HepG2 (cell line): Measurements from ENCODE around the gene GPR62. TPM values are rescaled to one million over a fixed set of nuclear protein-coding genes. Genes with fewer than 3 reads are reported as not detected.

Experiments used
- ATAC-seq: fragments of 200-7000 bp; cut with Tn5 transposase; 3 replicates; pipeline ENCODE4 v1.9.1; 2020; ENCODE audit warnings: mild to moderate bottlenecking, moderate library complexity
- BruUV-seq: library from RNA; stranded (reverse); fragments of 400-500 nt; replicated peaks from 2 replicates; lab custom pipeline; 2021; lab: Mats Ljungman, UMichigan
- CTCF ChIA-PET: fragments of 300-600 bp; formaldehyde crosslinking; extraction: SDS; loops from one replicate; lab custom pipeline; 2021; ENCODE audit warnings: low total read pairs, inconsistent platforms, low intra/inter-chr PET ratio; lab: Yijun Ruan, JAX
- POLR2A ChIA-PET: fragments of 350-600 bp; sonication (Branson Sonifier 250); formaldehyde crosslinking; loops from one replicate; lab custom pipeline; 2020; ENCODE audit warnings: antibody characterized with exemption, inconsistent platforms; lab: Yijun Ruan, JAX
- DNase-seq: peaks from one replicate; pipeline ENCODE4 v3.0.0-alpha.2; 2015; ENCODE audit warnings: low spot score
- FAIRE-seq: peaks from 3 replicates; lab custom pipeline; 2011; peaks lifted over from hg19 to GRCh38; lab: Jason Lieb, UNC
- H2AFZ ChIP-seq: one replicate; pipeline ENCODE4 v1.6.1; 2011; ENCODE audit warnings: low read length, inconsistent platforms
- H3K27ac ChIP-seq: fragments of 300-600 bp; 3 replicates; pipeline ENCODE4 v1.8.0; 2011; ENCODE audit warnings: mixed run types, mild to moderate bottlenecking, mixed read lengths, low read length, inconsistent platforms; ENCODE audit not compliant: insufficient read depth; ENCODE audit errors: extremely low read length
- H3K27me3 ChIP-seq, 2 experiments: fragments of 200-600 bp in 1 of 2; 2 replicates in 1 of 2; 3 replicates in 1 of 2; pipeline versions ENCODE4 v1.6.0 to v1.8.0; 2011; ENCODE audit warnings: low read length in 2 of 2, mild to moderate bottlenecking in 2 of 2, moderate library complexity in 2 of 2, inconsistent platforms in 1 of 2; ENCODE audit not compliant: insufficient read depth in 2 of 2, control insufficient read depth in 1 of 2
- H3K36me3 ChIP-seq, 2 experiments: fragments of 200-600 bp in 1 of 2; replicated peaks in 1 of 2; 2 replicates in 1 of 2; 3 replicates in 1 of 2; pipeline versions ENCODE4 v1.5.1 to v1.8.0; 2011; ENCODE audit warnings: low read length in 2 of 2, inconsistent platforms in 1 of 2; ENCODE audit not compliant: insufficient read depth in 2 of 2, control insufficient read depth in 1 of 2
- H3K4me1 ChIP-seq: 2 replicates; pipeline ENCODE4 v1.5.1; 2012; ENCODE audit warnings: low read length, inconsistent platforms; ENCODE audit not compliant: insufficient read depth
- H3K4me2 ChIP-seq: 2 replicates; pipeline ENCODE4 v1.6.0; 2011; ENCODE audit warnings: low read depth, low read length, inconsistent platforms
- H3K4me3 ChIP-seq, 3 experiments: fragments of 200-600 bp in 1 of 3; sonication (generic), shearing (Covaris generic) in 1 of 3; replicated peaks in 1 of 3; 2 replicates each; pipeline ENCODE4 v1.5.1; 2011 to 2016; ENCODE audit warnings: low read length in 3 of 3, inconsistent platforms in 2 of 3, low read depth in 2 of 3, mild to moderate bottlenecking in 2 of 3, control low read depth in 1 of 3, mixed read lengths in 1 of 3; ENCODE audit not compliant: insufficient read depth in 1 of 3
- H3K79me2 ChIP-seq: one replicate; pipeline ENCODE4 v1.6.1; 2011; ENCODE audit warnings: low read length, inconsistent platforms; ENCODE audit not compliant: insufficient read depth
- H3K9ac ChIP-seq: 2 replicates; pipeline ENCODE4 v1.6.0; 2011; ENCODE audit warnings: mild to moderate bottlenecking, low read depth, low read length, inconsistent platforms; ENCODE audit not compliant: insufficient read depth
- H3K9me3 ChIP-seq: 2 replicates; pipeline ENCODE4 v1.5.1; 2012; ENCODE audit warnings: mild to moderate bottlenecking, low read length
- H4K20me1 ChIP-seq: 2 replicates; pipeline ENCODE4 v1.6.0; 2011; ENCODE audit warnings: inconsistent platforms, mild to moderate bottlenecking, low read length, moderate library complexity; ENCODE audit not compliant: insufficient read depth
- CREB1 ChIP-seq, 2 experiments: fragments of 450-650 bp in 1 of 2; IDR thresholded peaks; 2 replicates each; pipeline ENCODE4 v1.6.1; 2016 to 2017; ENCODE audit warnings: control low read depth in 1 of 2, mild to moderate bottlenecking in 1 of 2, missing compliant biosample characterization in 1 of 2, missing genetic modification characterization in 1 of 2
- FOXJ3 ChIP-seq: sonication (generic); formaldehyde crosslinking; IDR thresholded peaks from 2 replicates; pipeline ENCODE4 v1.4.0; 2020; ENCODE audit warnings: missing genetic modification reagents, mild to moderate bottlenecking, borderline replicate concordance
- MAF1 ChIP-seq: sonication (generic); formaldehyde crosslinking; IDR thresholded peaks from 2 replicates; pipeline ENCODE4 v1.5.0; 2020; ENCODE audit warnings: missing genetic modification reagents, borderline replicate concordance
- NFE2L2 ChIP-seq: fragments of 150-350 bp; IDR thresholded peaks from 2 replicates; pipeline ENCODE4 v1.6.1; 2014; ENCODE audit warnings: low read length
- NRL ChIP-seq: sonication (generic); formaldehyde crosslinking; IDR thresholded peaks from 2 replicates; pipeline ENCODE4 v1.5.0; 2020; ENCODE audit warnings: missing genetic modification reagents, mild to moderate bottlenecking, moderate library complexity, borderline replicate concordance
- RARG ChIP-seq: sonication (generic); formaldehyde crosslinking; IDR thresholded peaks from 2 replicates; pipeline ENCODE4 v1.4.0; 2020; ENCODE audit warnings: low read depth, mild to moderate bottlenecking, missing genetic modification reagents
- ZFP62 ChIP-seq: sonication (generic); formaldehyde crosslinking; IDR thresholded peaks from 2 replicates; pipeline ENCODE4 v1.4.0; 2020; ENCODE audit warnings: missing genetic modification reagents
- ZNF670 ChIP-seq: sonication (generic); formaldehyde crosslinking; IDR thresholded peaks from 2 replicates; pipeline ENCODE4 v1.8.0; 2022; ENCODE audit warnings: mild to moderate bottlenecking, missing genetic modification reagents, borderline replicate concordance
- WGBS: methylation state at CpG from one replicate; pipeline ENCODE4 v1.1.6; 2017; ENCODE audit warnings: low lambda C conversion rate; 5-methylcytosine and 5-hydroxymethylcytosine counted together
- in situ Hi-C: cut with HindIII; loops from 2 replicates; pipeline ENCODE4 v1.10.0; 2017; ENCODE audit warnings: low pct_unique_long_range_greater_than_20kb; ENCODE audit not compliant: extremely low pct_ligation_motif_present
- intact Hi-C: fragments of 100-400 bp; cut with micrococcal nuclease; formaldehyde crosslinking; loops from one replicate; pipeline ENCODE4 v1.10.0; 2022; ENCODE audit not compliant: unreplicated experiment
- polyA plus RNA-seq, 8 experiments: library from polyadenylated mRNA; depleted of rRNA in 3 of 8; stranded (reverse) in 7 of 8; unstranded in 1 of 8; fragments of >200 nt; fragmentation: Illumina TruSeq in 4 of 8; extraction: Trizol in 4 of 8; gene quantifications; 2 replicates each; pipeline versions ENCODE4 v1.2.1 to v1.2.3, GENCODE V29; 2011 to 2016; ENCODE audit warnings: low read depth in 4 of 8, missing spikeins in 1 of 8, mixed read lengths in 1 of 8; ENCODE audit not compliant: insufficient read depth in 1 of 8
- total RNA-seq, 5 experiments: library from RNA; depleted of rRNA; stranded (reverse); fragments of >200 nt; fragmentation: Illumina TruSeq; extraction: Trizol; gene quantifications; 2 replicates each; pipeline ENCODE4 v1.2.3, GENCODE V29; 2016; ENCODE audit warnings: low read depth in 1 of 5
- TF ChIP-seq, protein P1 (sequence below): sonication (generic); formaldehyde crosslinking; IDR thresholded peaks from 2 replicates; pipeline ENCODE4 v1.8.1; 2023; ENCODE audit warnings: missing genetic modification reagents, inconsistent platforms, borderline replicate concordance
- TF ChIP-seq, protein P2 (sequence below): sonication (generic); formaldehyde crosslinking; IDR thresholded peaks from 2 replicates; pipeline ENCODE4 v1.5.1; 2020; ENCODE audit warnings: missing genetic modification reagents, mild to moderate bottlenecking, borderline replicate concordance
- TF ChIP-seq, protein P3 (sequence below): IDR thresholded peaks from 2 replicates; pipeline ENCODE4 v1.6.1; 2016; ENCODE audit warnings: low read depth, missing genetic modification reagents, missing compliant biosample characterization

Gene GPR62
- total and polyA plus RNA-seq, 2 of the 13 experiments (the other 11 are each of a cell fraction or from before 2014, with no cell fraction given), result not detected

DNA sequence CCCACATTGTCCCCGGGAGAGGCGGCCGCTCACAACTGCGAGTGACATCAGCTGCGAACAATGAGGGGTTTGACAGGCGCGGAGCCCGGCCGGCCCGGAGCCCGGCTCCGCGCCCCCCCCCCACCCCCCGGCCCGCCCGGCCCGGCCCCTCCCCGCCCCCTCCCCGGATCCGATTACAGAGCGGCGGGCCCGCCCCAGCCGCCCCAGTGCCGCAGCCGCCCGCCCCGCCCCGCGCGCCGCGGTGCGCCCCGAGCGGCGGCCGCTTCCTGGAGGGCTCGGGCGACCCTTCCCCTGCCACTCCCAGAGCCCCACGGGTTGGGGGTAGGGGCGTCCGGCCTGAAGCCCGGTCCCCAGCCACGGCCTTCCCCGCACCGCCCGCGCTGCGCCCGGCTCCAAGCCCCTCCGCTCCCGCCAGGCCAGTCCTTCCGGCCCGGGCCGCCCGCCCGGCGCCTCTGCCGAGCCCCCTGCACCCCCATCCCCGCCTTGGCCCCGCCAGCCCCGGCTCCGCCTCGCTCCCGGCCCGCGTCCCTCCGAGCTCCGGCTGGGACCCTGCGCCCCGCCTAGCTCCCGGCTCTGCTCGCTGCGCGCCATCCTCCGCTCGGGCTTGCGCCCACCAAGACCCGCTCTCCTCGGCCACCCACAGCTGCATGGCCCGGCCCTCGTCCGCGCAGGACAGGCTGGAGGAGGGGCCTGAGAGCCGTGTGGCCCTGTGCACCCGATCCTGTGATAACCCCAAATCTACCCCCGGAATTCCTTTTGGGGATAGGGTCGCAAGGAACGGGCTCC lies 12.4 kb downstream of the GPR62 start, which contains the start of gene PCBP4 (continued):
- no peak for TF ChIP-seq FOXJ3 (CRISPR knock-in tag)

DNA sequence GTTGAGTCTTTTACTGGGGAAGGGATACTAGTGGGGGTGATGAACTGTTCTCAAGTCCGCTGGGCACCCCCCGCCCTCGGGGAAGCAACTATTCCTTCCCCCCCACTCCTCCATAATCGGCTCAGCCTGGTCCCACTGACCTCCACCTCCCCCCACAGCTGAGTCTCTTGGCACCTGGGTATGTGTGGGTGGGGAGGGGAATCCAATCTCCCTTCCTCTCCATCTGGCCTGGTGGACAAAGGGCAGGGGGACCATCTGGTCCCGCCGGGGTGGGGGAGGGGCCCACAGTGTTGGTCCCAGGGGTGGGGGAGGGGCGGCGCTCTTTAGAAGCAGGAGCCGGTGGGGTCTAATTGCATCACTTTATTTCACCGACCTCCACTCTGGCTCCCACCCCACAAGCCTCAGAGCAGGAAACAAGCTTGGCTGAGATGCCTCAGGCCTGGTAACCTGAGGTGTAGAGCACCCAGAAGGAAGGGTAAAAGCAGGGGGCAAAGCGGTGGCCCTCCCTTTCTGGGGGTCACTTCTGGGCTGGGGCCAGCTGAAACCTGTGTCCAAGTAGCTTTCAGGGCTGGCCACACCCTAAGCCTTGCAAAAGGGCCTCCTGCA lies 13.1 kb downstream of the GPR62 start:
- H2AFZ ChIP-seq, result no peak overlapping the region
- intact Hi-C loops (no loop called here), in situ Hi-C loops (no loop called here)
- peak overlapping the region; percentile 72 to 87 (median 77) for H3K4me3 ChIP-seq
- H3K9ac ChIP-seq, result peak overlapping the region; percentile 75
- BruUV-seq, result no TSS peak
- ChIA-PET POLR2A (interaction anchor here (0.8 to 6.8 kb wide), 6 partner anchors 11 to 27 kb away, joined by 3 to 80 read pairs (median 9); partner anchors contain the start of genes ACY1, PARP3, RPL29 and RRP9), CTCF (no interaction called here)
- FAIRE-seq (no peak), DNase-seq (peak; percentile 54), ATAC-seq (peak; percentile 19)
- peaks cover 87% of the 10 kb centered on the region for H3K4me1 ChIP-seq
- no peaks in the 10 kb centered on the region for H4K20me1 ChIP-seq
- peak overlapping the region; percentile 81 for H3K27ac ChIP-seq
- no peaks in the 10 kb centered on the region for H3K9me3 ChIP-seq
- 14% methylated on average over 6 of the region's 11 CpGs for WGBS
- no peaks in the 10 kb centered on the region for H3K27me3 ChIP-seq
- H3K79me2 ChIP-seq, result peaks cover 8% of the 10 kb centered on the region
- H3K4me2 ChIP-seq, result peak overlapping the region; percentile 84
- H3K36me3 ChIP-seq, result peaks cover 2 to 5% of the 10 kb centered on the region in 2 experiments; a peak in 2 of 5 replicates
- TF ChIP-seq, protein P1, sequence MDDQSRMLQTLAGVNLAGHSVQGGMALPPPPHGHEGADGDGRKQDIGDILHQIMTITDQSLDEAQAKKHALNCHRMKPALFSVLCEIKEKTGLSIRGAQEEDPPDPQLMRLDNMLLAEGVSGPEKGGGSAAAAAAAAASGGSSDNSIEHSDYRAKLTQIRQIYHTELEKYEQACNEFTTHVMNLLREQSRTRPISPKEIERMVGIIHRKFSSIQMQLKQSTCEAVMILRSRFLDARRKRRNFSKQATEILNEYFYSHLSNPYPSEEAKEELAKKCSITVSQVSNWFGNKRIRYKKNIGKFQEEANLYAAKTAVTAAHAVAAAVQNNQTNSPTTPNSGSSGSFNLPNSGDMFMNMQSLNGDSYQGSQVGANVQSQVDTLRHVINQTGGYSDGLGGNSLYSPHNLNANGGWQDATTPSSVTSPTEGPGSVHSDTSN (CRISPR knock-in tag), result no peak
- no peak for TF ChIP-seq ZFP62
- TF ChIP-seq, protein P2, sequence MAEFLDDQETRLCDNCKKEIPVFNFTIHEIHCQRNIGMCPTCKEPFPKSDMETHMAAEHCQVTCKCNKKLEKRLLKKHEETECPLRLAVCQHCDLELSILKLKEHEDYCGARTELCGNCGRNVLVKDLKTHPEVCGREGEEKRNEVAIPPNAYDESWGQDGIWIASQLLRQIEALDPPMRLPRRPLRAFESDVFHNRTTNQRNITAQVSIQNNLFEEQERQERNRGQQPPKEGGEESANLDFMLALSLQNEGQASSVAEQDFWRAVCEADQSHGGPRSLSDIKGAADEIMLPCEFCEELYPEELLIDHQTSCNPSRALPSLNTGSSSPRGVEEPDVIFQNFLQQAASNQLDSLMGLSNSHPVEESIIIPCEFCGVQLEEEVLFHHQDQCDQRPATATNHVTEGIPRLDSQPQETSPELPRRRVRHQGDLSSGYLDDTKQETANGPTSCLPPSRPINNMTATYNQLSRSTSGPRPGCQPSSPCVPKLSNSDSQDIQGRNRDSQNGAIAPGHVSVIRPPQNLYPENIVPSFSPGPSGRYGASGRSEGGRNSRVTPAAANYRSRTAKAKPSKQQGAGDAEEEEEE, result no peak
- TF ChIP-seq ZNF670, result no peak
- TF ChIP-seq NRL, result 0 out of 2 replicates have a peak, but pooled peaks have one; percentile 35
- no peak for TF ChIP-seq NFE2L2
- no peak for TF ChIP-seq MAF1 (CRISPR knock-in tag)
- TF ChIP-seq, protein P3, sequence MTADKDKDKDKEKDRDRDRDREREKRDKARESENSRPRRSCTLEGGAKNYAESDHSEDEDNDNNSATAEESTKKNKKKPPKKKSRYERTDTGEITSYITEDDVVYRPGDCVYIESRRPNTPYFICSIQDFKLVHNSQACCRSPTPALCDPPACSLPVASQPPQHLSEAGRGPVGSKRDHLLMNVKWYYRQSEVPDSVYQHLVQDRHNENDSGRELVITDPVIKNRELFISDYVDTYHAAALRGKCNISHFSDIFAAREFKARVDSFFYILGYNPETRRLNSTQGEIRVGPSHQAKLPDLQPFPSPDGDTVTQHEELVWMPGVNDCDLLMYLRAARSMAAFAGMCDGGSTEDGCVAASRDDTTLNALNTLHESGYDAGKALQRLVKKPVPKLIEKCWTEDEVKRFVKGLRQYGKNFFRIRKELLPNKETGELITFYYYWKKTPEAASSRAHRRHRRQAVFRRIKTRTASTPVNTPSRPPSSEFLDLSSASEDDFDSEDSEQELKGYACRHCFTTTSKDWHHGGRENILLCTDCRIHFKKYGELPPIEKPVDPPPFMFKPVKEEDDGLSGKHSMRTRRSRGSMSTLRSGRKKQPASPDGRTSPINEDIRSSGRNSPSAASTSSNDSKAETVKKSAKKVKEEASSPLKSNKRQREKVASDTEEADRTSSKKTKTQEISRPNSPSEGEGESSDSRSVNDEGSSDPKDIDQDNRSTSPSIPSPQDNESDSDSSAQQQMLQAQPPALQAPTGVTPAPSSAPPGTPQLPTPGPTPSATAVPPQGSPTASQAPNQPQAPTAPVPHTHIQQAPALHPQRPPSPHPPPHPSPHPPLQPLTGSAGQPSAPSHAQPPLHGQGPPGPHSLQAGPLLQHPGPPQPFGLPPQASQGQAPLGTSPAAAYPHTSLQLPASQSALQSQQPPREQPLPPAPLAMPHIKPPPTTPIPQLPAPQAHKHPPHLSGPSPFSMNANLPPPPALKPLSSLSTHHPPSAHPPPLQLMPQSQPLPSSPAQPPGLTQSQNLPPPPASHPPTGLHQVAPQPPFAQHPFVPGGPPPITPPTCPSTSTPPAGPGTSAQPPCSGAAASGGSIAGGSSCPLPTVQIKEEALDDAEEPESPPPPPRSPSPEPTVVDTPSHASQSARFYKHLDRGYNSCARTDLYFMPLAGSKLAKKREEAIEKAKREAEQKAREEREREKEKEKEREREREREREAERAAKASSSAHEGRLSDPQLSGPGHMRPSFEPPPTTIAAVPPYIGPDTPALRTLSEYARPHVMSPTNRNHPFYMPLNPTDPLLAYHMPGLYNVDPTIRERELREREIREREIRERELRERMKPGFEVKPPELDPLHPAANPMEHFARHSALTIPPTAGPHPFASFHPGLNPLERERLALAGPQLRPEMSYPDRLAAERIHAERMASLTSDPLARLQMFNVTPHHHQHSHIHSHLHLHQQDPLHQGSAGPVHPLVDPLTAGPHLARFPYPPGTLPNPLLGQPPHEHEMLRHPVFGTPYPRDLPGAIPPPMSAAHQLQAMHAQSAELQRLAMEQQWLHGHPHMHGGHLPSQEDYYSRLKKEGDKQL (CRISPR knock-in tag), result no peak
- no peak for TF ChIP-seq RARG
- no peak for TF ChIP-seq CREB1 (IDR thresholded peaks at IDR 0.05)
- TF ChIP-seq CREB1 (CRISPR knock-in tag; IDR thresholded peaks at IDR 0.05), result no peak
